Activated CD4-positive, alpha-beta T cell treated with anti-CD3 and anti-CD28 coated beads, Interleukin-2, amount 10 ng/mL, durations not matched to agents 7 days and 5 days (primary cell): ENCODE data around the gene PLEKHG1. TPM values are rescaled to one million over a fixed set of nuclear protein-coding genes. Genes with fewer than 3 reads are reported as not detected.

Experiments used
- CTCF ChIA-PET: fragments of 350-600 bp; sonication (Branson Sonifier 250); formaldehyde crosslinking; loops from one replicate; lab custom pipeline; 2021; ENCODE audit warnings: antibody characterized with exemption; lab: Charles Lee
- POLR2A ChIA-PET: fragments of 350-600 bp; sonication (Branson Sonifier 250); formaldehyde crosslinking; loops from one replicate; lab custom pipeline; 2021; ENCODE audit warnings: antibody characterized with exemption; lab: Charles Lee
- DNase-seq: peaks from one replicate; pipeline ENCODE4 v3.0.0-alpha.2; 2020
- H3K27ac Mint-ChIP-seq: one replicate; pipeline ENCODE4 v1.8.0; 2021; ENCODE audit warnings: mild to moderate bottlenecking, moderate library complexity, mixed read lengths
- H3K27me3 Mint-ChIP-seq: one replicate; pipeline ENCODE4 v1.8.0; 2021; ENCODE audit warnings: mixed read lengths
- H3K36me3 Mint-ChIP-seq: one replicate; pipeline ENCODE4 v1.8.0; 2021; ENCODE audit warnings: low read depth, mixed read lengths
- H3K4me1 Mint-ChIP-seq: one replicate; pipeline ENCODE4 v1.8.0; 2021; ENCODE audit warnings: mixed read lengths
- H3K4me3 Mint-ChIP-seq: one replicate; pipeline ENCODE4 v1.8.0; 2021; ENCODE audit warnings: mild to moderate bottlenecking, moderate library complexity, mixed read lengths
- H3K9me3 Mint-ChIP-seq: one replicate; pipeline ENCODE4 v1.8.0; 2021; ENCODE audit warnings: mixed read lengths
- total RNA-seq, 2 experiments: library from RNA; stranded (reverse); gene quantifications; one replicate each; pipeline ENCODE4 v1.2.3, GENCODE V29; 2021

The PLEKHG1 gene
- total RNA-seq, 2 experiments from 2014 or later: 2.8 to 3.6 TPM

DNA sequence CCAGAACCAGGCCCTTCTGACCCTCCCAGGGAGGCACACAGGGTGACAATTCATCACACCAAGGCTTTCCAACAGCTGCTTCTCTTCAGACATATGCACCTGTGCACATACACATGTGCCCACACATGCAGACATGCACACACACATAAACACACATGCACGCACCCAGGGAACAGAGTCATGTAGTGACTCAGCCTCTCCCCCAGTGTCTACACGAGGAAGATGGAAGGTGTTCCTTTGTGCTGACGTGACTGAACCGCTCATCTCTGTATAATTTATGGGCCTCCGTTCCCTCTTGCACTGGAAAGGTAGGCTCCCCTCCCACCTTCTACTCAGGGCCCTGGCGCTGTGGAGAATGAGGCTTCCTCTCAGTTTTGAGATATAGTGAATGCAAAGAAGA is 23.8 kb upstream of the PLEKHG1 start:
- H3K36me3 Mint-ChIP-seq: no peaks in the 10 kb centered on the region
- no peaks in the 10 kb centered on the region for H3K9me3 Mint-ChIP-seq
- H3K27ac Mint-ChIP-seq: no peak overlapping the region
- H3K4me1 Mint-ChIP-seq: no peaks in the 10 kb centered on the region
- no peak overlapping the region for H3K4me3 Mint-ChIP-seq
- CTCF ChIA-PET: no interaction called here
- H3K27me3 Mint-ChIP-seq: peaks cover 22% of the 10 kb centered on the region
- DNase-seq: no peak
- POLR2A ChIA-PET: no interaction called here

DNA sequence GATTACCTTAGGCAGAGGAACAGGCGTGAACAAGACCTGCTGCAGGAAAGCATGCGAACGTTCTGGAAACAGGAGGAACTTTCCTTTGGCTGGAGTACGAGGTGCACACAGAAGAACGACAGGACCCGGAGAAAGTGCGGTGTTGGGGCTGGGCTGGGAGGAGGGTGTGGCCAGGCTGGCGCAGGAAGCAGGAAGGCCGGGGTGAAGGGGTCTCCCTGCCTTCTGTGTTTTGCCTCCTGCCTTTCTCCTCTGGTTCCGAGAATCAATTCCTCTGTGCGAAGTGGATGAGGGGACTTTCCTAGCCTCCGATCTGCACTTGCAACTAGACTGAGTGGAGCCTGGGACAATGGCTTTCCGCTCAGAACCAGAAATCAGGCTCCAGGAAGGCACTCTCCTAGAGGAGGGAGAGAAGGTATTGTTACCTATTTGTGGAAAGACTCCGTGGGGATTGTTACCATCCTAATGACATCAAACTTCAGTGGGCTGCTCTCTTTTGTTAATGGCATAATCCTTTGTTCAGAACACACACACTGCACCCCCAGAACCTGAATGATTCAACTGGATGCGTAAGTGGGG is 22.9 kb upstream of the PLEKHG1 start:
- POLR2A ChIA-PET: interaction anchor here (0.6 kb wide), 1 partner anchor 121 kb away, joined by 4 read pairs; no protein-coding TSS in a partner anchor
- H3K27me3 Mint-ChIP-seq: peaks cover 22% of the 10 kb centered on the region

DNA sequence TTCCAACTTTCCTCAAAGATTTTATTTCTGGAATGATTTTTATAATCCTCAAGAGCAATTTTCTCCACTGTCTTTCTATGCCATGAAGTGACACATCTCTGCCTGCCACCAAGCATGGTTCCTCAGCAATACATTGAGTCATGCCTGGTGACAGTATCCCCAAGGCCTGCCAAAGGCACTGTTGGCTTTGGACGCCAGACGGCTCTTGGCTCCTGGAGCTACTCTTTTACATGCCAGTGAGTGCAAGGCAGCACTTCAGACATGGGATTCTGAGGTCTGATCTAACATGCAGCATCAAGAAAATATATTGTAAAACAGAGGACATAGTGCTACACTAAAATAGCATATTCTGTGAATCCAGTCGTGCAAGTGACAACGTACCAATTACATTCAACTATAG is 20.1 kb upstream of the PLEKHG1 start:
- ChIA-PET POLR2A (no interaction called here), CTCF (no interaction called here)
- H3K27ac Mint-ChIP-seq: no peak overlapping the region
- no peaks in the 10 kb centered on the region for H3K9me3 Mint-ChIP-seq
- peaks cover 4% of the 10 kb centered on the region for H3K27me3 Mint-ChIP-seq
- H3K36me3 Mint-ChIP-seq: no peaks in the 10 kb centered on the region
- H3K4me3 Mint-ChIP-seq: no peak overlapping the region
- no peak for DNase-seq
- H3K4me1 Mint-ChIP-seq: no peaks in the 10 kb centered on the region

More for the DNA sequence above, 22.9 kb upstream of the PLEKHG1 start:
- DNase-seq: no peak
- CTCF ChIA-PET: no interaction called here
- H3K36me3 Mint-ChIP-seq: no peaks in the 10 kb centered on the region
- no peak overlapping the region for H3K27ac Mint-ChIP-seq
- H3K4me1 Mint-ChIP-seq: no peaks in the 10 kb centered on the region
- no peak overlapping the region for H3K4me3 Mint-ChIP-seq
- no peaks in the 10 kb centered on the region for H3K9me3 Mint-ChIP-seq

DNA sequence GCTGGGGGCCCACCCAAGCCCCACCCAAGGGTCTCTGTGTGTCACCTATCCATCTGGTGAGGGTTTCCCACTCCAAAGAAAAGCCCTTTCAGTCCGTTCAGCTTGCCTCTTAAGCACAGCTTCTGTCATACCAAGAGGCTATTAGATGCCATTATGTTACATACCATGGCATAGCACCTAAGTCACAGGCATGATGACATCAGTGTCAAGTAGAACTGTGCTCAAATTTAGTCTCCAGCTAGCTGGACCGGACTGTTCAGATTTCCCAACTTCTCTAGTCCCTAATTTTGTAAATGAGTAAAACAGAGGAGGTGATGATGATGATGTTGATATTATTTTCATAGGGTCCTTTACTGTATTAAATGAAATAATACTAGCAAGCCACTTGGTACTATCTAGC is 19.2 kb upstream of the PLEKHG1 start:
- H3K27me3 Mint-ChIP-seq: peaks cover 3% of the 10 kb centered on the region
- POLR2A ChIA-PET: no interaction called here
- H3K4me1 Mint-ChIP-seq: no peaks in the 10 kb centered on the region
- H3K36me3 Mint-ChIP-seq: no peaks in the 10 kb centered on the region
- H3K9me3 Mint-ChIP-seq: no peaks in the 10 kb centered on the region
- CTCF ChIA-PET: no interaction called here
- no peak for DNase-seq
- H3K4me3 Mint-ChIP-seq: no peak overlapping the region
- no peak overlapping the region for H3K27ac Mint-ChIP-seq

DNA sequence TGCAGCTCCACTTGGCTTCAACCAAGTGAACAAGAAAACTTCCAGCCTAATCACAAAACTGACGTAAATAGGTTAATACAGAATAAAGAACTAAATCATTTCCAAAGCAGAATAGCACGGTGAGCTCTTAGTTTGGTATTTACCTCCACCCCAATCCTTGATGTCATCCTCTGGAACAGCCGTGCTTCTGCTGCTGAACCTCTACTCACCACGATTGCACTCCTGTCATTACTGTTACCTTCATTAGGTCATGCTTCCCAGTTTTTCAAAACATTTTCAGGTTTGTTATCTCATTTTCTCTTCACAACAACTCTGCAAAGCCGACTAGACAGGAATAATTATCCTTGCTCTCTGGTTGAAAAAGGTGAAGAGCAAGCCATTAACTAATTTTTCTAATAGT is 15.6 kb upstream of the PLEKHG1 start:
- POLR2A ChIA-PET: no interaction called here
- Mint-ChIP-seq H3K9me3 (no peaks in the 10 kb centered on the region), H3K27me3 (no peaks in the 10 kb centered on the region), H3K27ac (no peak overlapping the region), H3K4me3 (no peak overlapping the region), H3K4me1 (no peaks in the 10 kb centered on the region), H3K36me3 (no peaks in the 10 kb centered on the region)
- CTCF ChIA-PET: interaction anchor here (0.6 kb wide), 1 partner anchor 428 kb away, joined by 4 read pairs; no protein-coding TSS in a partner anchor
- DNase-seq: no peak

DNA sequence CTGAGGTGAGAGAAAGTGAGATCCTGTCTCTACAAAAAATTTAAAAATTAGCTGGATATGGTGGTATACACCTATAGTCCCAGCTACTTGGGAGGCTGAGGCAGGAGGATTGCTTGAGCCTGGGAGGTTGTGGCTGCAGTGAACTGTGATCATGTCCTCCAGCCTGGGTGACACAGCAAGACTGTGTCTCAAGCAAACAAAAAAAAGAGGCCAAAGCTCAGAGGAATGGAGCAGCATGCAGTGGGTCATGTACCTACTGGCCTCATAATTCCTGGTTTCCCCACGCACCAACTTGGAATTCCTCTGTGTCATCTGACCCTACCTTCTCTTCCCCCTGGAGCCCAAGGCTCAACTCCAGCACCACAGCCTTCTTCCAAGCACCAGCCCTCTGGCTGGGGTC is 15.1 kb upstream of the PLEKHG1 start:
- Mint-ChIP-seq H3K9me3 (no peaks in the 10 kb centered on the region), H3K27ac (no peak overlapping the region), H3K36me3 (no peaks in the 10 kb centered on the region), H3K27me3 (no peaks in the 10 kb centered on the region), H3K4me3 (no peak overlapping the region), H3K4me1 (no peaks in the 10 kb centered on the region)
- CTCF ChIA-PET: no interaction called here
- POLR2A ChIA-PET: no interaction called here
- no peak for DNase-seq

DNA sequence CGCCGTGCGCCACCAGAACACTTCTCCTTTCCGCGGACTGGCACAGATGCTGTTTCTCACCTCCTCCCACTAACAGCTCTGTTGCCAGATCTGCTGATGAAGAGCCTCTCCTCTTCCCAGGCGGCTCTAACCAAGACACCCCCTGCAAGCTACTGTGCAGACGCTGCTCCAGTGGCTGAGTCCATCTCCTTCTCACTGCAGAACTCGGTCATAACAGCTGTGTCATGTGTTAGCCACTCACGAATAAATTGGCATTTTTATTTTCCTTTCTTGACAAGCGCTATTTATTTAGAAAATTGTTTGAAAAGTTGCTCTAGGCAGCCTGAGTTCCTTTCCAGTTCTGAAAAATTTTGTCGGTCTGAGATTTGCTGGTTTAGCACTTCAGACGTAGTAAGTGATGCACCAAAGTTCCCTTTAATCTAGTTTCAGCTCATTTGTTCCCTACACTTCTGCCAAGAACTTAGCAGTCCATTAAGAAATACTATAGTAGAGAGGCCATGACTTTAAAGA is 12.8 kb upstream of the PLEKHG1 start:
- POLR2A ChIA-PET: no interaction called here
- no peaks in the 10 kb centered on the region for H3K36me3 Mint-ChIP-seq
- DNase-seq: no peak
- no peak overlapping the region for H3K27ac Mint-ChIP-seq
- H3K9me3 Mint-ChIP-seq: no peaks in the 10 kb centered on the region
- H3K4me3 Mint-ChIP-seq: no peak overlapping the region
- H3K4me1 Mint-ChIP-seq: no peaks in the 10 kb centered on the region
- CTCF ChIA-PET: no interaction called here
- peaks cover 9% of the 10 kb centered on the region for H3K27me3 Mint-ChIP-seq

DNA sequence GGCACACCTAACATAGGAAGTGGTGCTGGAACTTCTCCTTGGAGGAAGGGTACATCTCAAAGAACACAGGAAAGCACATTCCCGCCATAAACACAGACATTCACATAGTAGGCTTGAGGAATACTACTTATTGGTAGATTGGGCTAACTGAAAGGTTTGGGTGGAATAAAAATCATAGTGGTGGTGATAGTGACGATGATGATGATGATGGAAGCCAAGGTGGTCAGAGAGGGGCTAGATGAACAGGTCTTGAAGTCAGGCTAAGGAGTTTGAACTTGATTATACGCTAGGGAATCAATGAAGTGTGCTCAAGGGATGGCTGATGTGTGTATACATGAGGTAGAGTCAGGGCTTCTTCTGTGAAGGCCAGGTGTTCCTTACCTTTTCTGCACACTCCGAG is 12.0 kb upstream of the PLEKHG1 start:
- H3K36me3 Mint-ChIP-seq: no peaks in the 10 kb centered on the region
- no peaks in the 10 kb centered on the region for H3K9me3 Mint-ChIP-seq
- peaks cover 14% of the 10 kb centered on the region for H3K27me3 Mint-ChIP-seq
- ChIA-PET POLR2A (no interaction called here), CTCF (no interaction called here)
- no peak overlapping the region for H3K27ac Mint-ChIP-seq
- DNase-seq: no peak
- H3K4me3 Mint-ChIP-seq: no peak overlapping the region
- no peaks in the 10 kb centered on the region for H3K4me1 Mint-ChIP-seq

DNA sequence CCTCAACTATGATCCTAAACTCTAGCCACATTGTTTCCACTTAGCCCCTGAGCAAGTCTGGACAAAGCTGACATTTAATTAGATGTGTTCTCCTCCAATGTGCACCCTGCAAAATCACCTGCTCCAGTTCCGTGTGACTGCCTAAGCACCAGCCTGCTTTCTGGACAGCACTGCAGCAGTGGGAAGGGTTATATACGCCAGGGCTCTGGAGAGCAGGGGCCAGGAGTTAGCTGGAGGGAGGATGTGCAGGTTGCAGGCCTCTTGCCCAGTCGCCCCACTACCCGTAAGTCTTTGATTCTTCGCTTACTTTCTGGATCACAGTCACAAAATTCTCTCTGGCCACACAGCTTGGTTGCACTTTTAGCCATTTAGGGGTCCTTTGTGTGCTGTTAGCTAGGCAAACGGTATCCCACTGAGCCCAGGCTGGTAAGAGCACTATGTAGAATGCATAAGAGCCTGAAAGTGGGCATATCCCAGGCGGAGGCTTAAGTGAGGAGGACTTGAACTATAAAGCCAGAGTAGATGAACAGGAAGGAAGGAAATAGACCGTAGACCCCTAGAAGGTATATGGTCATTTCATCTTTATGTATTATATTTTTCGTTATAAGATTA is 10.7 kb upstream of the PLEKHG1 start:
- DNase-seq: no peak
- Mint-ChIP-seq H3K27me3 (peaks cover 14% of the 10 kb centered on the region), H3K4me1 (no peaks in the 10 kb centered on the region), H3K9me3 (no peaks in the 10 kb centered on the region), H3K4me3 (no peak overlapping the region), H3K36me3 (no peaks in the 10 kb centered on the region), H3K27ac (no peak overlapping the region)
- POLR2A ChIA-PET: no interaction called here
- CTCF ChIA-PET: no interaction called here

DNA sequence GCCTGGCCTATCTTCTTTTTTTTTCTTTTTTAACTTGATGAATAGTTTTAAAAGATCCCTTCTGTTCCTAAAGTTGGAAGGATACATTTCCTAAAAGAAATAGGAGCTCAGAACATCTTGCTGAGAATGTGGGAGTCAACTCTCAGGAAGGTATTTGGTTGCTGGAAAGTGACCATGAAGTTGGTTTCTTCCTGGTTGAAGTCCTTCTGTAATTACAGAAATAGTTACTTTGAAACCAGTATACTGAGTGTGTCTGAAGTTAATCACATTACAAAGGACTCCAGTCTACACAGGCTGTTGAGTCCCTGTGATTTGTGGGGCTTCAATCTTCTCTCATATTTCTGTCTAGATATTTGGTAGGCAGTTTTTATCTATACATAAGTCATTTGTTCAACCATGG is 9.8 kb upstream of the PLEKHG1 start:
- DNase-seq: no peak
- Mint-ChIP-seq H3K27me3 (peaks cover 14% of the 10 kb centered on the region), H3K9me3 (no peaks in the 10 kb centered on the region), H3K27ac (no peak overlapping the region), H3K4me3 (no peak overlapping the region), H3K36me3 (no peaks in the 10 kb centered on the region), H3K4me1 (no peaks in the 10 kb centered on the region)
- ChIA-PET CTCF (no interaction called here), POLR2A (no interaction called here)

DNA sequence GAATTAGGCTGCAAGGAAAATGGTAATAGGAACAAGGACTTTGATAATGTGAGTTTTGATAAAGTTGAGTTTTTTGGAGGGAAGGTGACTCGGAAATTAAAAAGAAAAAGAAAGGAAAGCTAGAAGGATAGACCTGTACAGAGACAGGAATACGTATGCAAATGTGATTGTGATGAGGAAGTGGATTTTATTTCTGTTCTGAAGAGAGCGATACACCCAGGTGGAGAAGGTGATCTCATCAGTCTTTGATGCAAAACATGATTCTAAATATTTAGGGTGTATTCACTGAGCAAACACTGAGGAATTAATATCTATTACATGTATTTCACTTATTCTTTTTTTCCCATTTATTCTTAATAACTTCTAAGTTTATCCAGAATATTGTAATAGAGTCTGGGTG is 9.2 kb upstream of the PLEKHG1 start:
- no peak for DNase-seq
- Mint-ChIP-seq H3K27ac (no peak overlapping the region), H3K4me1 (no peaks in the 10 kb centered on the region), H3K9me3 (no peaks in the 10 kb centered on the region), H3K4me3 (no peak overlapping the region), H3K36me3 (no peaks in the 10 kb centered on the region), H3K27me3 (peaks cover 14% of the 10 kb centered on the region)
- ChIA-PET POLR2A (no interaction called here), CTCF (no interaction called here)

DNA sequence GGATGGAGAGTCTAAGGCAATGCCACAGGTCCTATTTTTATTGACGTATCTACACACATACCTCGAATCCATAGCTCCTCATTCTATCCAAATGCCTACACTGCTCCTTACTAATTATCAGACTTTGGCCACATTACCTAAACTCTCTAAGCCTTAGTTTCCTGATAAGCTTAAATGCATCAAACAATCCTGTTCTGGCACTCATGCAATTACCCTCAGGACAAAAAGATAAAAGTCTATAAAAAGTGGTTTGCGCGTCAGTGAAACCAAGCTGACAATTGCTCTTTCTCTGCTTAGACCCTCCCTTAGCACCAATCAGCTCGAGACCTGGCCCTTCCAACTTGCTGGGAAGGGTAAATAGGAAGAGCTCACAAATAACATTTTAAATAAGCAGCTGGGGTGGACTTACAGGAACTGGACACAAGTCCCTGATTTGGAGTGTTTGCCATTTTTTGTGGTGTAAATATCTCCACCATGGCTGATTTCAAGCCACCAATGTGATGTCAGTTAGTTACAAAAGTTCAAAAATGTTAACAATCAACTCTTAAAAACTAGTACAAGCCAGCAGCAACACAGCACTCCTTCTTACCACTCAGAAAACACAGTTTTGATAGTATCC is 7.2 kb upstream of the PLEKHG1 start:
- H3K4me1 Mint-ChIP-seq: no peaks in the 10 kb centered on the region
- H3K36me3 Mint-ChIP-seq: no peaks in the 10 kb centered on the region
- DNase-seq: no peak
- H3K27me3 Mint-ChIP-seq: peaks cover 18% of the 10 kb centered on the region
- no peak overlapping the region for H3K4me3 Mint-ChIP-seq
- no peaks in the 10 kb centered on the region for H3K9me3 Mint-ChIP-seq
- ChIA-PET CTCF (interaction anchor here (0.6 kb wide), 2 partner anchors 27 to 1062 kb away, joined by 3 read pairs; no protein-coding TSS in a partner anchor), POLR2A (interaction anchor here (0.6 kb wide), 1 partner anchor 413 kb away, joined by 3 read pairs; no protein-coding TSS in a partner anchor)
- H3K27ac Mint-ChIP-seq: no peak overlapping the region

DNA sequence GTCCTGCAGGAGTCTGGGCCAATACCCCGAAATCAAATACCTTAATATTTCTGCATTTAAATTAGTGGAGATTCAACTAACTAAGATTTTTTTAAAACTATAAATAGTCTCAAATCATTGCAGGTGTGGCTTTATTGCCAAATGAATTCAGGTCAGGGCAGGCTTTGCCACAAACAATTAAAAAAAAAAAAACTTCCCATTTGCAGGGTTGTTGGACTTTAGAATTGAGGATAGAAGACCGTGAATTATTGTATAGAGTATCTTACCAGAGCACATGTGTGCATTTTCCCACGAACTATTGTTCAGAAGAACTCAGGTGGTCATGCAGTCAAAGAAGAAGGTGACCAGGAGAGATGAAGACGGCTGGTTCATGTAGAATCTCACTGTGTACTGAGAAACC is 6.6 kb upstream of the PLEKHG1 start:
- Mint-ChIP-seq H3K36me3 (no peaks in the 10 kb centered on the region), H3K4me1 (no peaks in the 10 kb centered on the region), H3K27me3 (peaks cover 20% of the 10 kb centered on the region), H3K4me3 (no peak overlapping the region), H3K27ac (no peak overlapping the region), H3K9me3 (no peaks in the 10 kb centered on the region)
- no peak for DNase-seq
- CTCF ChIA-PET: no interaction called here
- POLR2A ChIA-PET: no interaction called here
